GM19238 (cell line): ENCODE results near the gene ASCC3.
"Not testable (repeated sequence)": the region's sequence is repeated elsewhere in the genome, so short reads cannot be mapped to it uniquely, and the experiment has no call there.

Source experiments
- DNase-seq: peaks from one replicate; pipeline ENCODE4 v3.0.0; 2011; ENCODE audit warnings: low spot score; ENCODE audit not compliant: insufficient read length

Gene ASCC3

GRCh38 chr6:100663219-100663863 lies 217.8 kb downstream of the ASCC3 start:
- DNase-seq = no peak

- DNase-seq = no peak
Observed at GRCh38 chr6:100662264-100662663, 218.9 kb downstream of the ASCC3 start.

GRCh38 chr6:100658486-100658885 lies 222.6 kb downstream of the ASCC3 start:
- DNase-seq = no peak

DNA sequence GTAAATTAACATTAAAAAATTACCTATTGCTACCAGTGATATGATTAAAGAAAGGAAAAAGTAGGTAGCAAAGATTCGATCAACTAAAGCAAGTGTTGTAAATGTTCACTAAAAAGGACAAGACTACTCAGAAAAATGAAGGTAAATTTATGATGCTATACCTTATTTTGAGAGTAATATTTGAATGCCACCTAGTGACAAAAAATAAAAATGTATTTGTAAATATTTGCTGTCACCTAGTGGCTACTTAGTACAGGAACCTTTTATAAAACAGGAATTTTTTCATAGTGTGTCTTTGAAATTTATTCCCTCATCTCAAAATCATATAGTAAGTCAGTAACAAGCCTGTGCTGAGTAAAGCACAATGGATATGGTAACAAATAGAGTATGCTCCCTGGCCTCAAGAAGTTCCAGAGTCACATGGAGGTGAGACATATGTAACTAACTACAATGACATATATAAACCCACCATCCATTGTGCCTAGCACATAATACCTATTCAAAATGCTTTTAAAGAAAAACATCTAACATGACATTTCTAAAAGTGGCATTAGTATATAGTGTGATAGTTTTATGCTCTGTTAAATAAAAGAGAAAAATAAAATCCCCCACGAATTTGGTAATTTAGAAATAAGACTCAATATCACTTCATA lies 223.3 kb downstream of the ASCC3 start:
- DNase-seq = no peak

- DNase-seq = not testable (repeated sequence)
Observed at GRCh38 chr6:100641147-100641546, 240.0 kb downstream of the ASCC3 start.

- DNase-seq = no peak
Observed at GRCh38 chr6:100633096-100633777, 247.9 kb downstream of the ASCC3 start.

DNA sequence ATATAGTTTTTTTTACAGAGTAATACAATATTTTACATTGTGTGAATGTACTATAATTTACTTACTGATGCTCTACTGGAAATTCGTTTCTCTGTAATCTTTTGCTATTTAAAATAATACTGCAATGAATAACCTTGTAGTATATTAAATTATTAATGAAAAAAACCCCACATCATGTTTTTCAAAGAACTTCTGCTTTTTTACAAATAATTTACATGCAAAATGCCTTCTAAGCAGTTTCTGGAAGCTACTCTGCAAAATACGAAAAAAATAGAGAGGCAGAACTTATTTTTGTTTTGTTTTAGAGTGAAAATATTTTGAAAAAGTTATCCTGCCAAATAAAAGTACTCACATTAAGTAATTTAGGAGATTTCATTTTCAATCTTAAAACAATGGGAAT lies 250.6 kb downstream of the ASCC3 start:
- DNase-seq = no peak

- no peak for DNase-seq
Observed at GRCh38 chr6:100627911-100628758, 253.0 kb downstream of the ASCC3 start.

DNA sequence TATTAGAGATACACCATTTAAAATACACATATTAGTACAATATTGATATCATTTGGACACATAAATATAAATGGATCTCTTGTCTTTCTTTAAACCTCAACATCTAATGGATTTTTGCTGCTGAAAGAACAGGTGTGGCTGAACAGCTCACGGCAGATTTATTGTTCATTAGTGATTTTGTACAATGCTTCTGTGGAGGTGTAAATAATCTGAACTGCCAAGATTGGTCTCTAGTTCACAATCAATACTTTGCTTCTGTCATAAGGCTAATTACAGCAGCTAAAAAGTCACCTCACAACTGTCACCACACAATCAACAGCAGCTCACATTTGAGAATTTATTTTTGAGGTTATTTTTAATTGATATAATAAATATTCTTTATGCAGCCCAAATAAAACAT lies 254.4 kb downstream of the ASCC3 start:
- DNase-seq = no peak

DNA sequence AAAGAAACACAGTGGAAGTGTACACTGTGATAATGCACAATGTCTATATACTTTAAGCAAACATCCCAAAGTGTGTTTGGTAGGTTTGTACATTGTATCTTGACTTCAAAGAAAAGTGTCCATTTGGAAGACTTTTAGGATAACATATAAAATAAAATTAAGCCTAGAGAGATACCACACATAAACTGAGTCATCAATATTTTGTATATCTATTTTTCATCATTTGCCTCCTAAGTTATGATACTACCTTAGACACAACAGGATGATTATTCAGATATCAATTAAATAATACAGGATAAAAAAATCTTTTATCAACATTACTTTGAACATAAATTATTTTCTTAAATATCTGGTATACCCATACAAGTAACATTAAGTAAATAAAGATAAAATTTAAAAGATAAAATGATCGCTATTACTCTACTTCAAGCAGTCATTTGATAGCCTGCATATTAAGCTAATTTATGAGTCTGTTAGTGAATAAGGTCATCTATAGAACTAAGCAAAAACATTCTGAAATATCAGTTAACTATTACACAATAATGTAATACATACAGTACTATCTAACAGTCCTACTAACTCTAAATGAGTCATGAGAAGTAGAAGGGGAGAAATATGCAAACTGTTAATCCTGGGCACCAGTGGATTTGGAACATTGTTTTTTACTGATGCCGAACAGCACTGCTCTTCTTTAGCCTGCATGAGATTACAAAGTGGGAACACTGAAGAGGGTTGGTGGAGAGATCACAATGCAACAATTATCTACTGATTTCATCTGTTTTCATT lies 258.0 kb downstream of the ASCC3 start:
- no peak for DNase-seq

DNA sequence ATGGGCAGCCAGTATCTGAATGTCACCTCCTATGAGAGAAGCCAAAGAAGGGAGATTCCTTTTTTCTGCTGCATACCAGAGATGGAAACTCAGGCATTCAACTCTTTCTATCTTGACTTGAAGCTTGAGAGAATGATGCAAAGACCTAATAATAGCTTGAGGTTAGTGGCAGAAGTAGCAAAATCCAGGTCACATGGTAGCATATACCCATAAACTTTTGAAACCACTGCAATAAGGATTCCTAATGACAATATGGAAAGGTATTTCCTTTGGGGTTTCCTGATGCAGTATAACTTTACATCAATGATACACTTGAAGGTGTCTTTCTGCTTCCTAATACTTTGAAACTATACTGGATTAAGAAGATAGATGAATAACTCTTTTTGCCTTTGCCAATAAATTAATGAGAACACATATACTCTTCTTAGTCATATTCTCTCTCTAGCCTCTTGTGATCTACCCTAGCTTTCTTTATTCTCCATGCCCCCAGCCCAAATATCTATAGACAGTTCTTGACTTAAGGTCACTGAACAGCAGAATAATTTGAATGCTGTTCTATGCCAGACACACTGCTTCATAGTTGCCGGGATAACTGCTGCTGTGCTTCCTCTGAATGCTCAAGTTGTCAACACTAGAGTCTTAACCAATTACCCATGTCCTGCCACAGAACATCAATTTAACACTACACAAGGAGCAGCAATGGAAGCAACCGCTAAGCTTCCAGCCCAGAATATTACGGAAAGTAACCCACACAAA lies 260.9 kb downstream of the ASCC3 start:
- DNase-seq = no peak

DNA sequence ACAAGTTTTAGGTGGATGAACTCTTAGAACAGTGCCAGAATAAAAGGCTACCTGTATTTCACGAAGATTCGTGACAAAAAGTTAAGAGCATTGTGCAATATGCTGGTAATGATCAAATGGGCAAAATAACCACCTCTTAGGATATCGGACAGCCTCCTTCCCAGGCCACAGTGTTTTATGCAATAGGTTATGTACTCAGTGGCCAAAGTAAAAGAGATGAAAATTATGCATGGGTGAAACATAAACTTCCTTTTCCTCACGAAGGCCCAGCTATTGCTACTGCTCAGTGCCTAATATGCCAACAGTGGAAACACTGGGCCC lies 262.8 kb downstream of the ASCC3 start:
- DNase-seq = no peak

GRCh38 chr6:100617633-100618350 lies 263.3 kb downstream of the ASCC3 start:
- no peak for DNase-seq

GRCh38 chr6:100614933-100615332 lies 266.2 kb downstream of the ASCC3 start:
- no peak for DNase-seq

GRCh38 chr6:100614386-100614785 lies 266.7 kb downstream of the ASCC3 start:
- DNase-seq = no peak

DNA sequence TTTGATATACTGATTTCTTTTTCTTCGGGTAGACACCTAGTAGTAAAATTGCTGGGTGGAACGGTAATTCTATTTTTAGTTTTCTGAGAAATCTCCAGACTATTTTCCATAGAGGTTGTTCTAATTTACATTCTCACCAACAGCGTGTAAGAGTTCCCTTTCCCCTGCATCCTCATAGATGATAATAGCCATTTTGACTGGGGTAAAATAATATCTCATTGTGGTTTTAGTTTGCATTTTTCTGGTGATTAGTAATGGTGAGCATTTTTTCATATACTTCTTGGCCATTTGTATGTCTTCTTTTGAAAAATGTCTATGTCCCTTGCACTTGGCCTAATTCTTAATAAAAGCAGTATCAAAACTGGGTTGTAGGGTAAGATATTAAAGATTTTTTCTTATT lies 267.5 kb downstream of the ASCC3 start:
- no peak for DNase-seq

- no peak for DNase-seq
Observed at GRCh38 chr6:100612094-100612493, 269.0 kb downstream of the ASCC3 start.

DNA sequence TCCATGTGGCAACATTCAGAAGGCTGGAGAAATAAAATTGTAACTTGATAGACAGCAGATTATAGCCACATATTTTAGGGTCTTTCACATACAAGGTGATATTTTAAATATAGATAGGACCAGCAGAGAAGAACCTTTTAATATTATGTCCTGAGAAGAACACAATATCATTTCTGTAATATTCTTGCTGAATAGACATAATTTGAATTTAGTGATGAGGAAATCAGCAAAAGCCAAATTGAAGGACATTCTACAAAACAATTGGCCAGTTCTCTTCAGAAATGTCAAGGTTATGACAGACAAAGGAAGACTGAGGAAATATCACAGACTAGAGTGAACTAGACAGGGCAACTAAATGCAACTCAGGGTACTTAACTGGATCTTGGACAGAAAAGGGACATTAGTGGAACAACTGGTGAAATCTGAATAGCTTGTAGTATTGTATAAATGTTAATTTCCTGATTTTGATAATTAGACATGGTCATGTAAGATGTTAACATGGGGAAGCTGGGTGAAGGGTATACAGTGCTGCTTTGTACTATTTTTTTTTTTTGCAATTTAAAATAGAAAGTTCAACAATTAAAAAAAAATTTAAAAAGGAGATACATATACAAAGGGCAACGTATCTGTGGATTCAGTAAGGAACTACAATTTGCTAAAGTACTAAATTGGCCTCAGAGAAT lies 281.9 kb downstream of the ASCC3 start:
- no peak for DNase-seq

DNA sequence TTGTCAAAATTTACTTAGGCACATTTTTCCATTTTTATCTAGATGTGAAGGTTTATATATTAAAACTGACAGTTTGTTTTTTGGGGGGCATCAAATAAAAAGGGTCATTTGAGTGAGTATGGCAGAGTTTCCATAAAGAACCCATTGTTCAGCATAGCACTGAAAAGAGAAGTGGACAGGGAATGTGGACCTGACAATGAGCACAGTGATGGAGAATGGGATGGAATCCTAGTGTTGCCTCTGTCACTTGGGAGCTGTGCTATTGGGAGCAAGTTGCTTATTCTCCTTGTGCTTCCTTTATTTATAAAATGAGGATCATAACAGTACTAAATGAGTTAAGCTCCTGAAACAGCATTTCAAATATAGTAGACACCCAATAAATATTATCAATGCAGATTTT lies 285.7 kb downstream of the ASCC3 start:
- no peak for DNase-seq
